ENCODE results near the gene RAB19. TPM values are rescaled to one million over a fixed set of nuclear protein-coding genes. Genes with fewer than 3 reads are reported as not detected.

The RAB19 gene
- total and polyA plus RNA-seq, 7 donors = not detected

DNA sequence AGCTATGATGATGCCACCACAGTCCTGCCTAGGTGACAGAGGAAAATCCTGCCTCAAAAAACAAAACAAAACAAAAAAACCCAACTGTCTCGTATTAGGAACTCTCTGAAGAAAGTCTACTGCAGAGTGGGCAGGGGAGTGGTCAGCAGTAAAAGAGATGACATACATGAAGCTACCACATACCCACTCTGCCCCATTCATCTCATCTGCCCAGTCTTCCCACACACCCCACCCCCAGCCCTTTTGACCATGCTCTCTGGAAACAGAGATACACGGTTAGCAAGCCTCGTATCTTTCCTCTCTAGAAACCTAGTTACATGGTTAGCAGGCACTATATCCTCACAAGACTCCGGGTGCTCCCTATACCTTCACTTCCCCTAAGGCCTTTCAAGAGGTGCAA lies 13.8 kb upstream of the RAB19 start:
- intact Hi-C loops (cut with DNase I) = no loop called here
- no peak for TF ChIP-seq CTCF (IDR thresholded peaks at IDR 0.05)
- no peak for DNase-seq
- 78 to 85% (median 83%) methylated on average over 4 of the region's 4 CpGs for WGBS, 3 donors
- Histone ChIP-seq H3K27ac (no peak overlapping the region), H3K9me3 (no peaks in the 10 kb centered on the region), H3K36me3 (ENCODE audit: insufficient read depth in 1 of 2, low read depth in 1 of 2) (no peaks in the 10 kb centered on the region), H3K4me1 (peaks cover 7% of the 10 kb centered on the region), H3K27me3 (ENCODE audit: insufficient read depth in 3 of 3, low read length in 2 of 3) (no peaks in the 10 kb centered on the region), H3K4me3 (no peak overlapping the region)
- no peak for ATAC-seq

- H3K4me1 ChIP-seq = peaks cover 1% of the 10 kb centered on the region
- no peaks in the 10 kb centered on the region for H3K36me3 ChIP-seq (ENCODE audit: insufficient read depth in 1 of 2, low read depth in 1 of 2)
- WGBS, 3 donors = 87 to 91% (median 90%) methylated on average over 8 of the region's 8 CpGs
- intact Hi-C loops (cut with DNase I) = no loop called here
- no peak overlapping the region for H3K27ac ChIP-seq
- ATAC-seq = peak in 1 of 4 donors; percentile 19
- H3K27me3 ChIP-seq (ENCODE audit: insufficient read depth in 3 of 3, low read length in 2 of 3) = no peaks in the 10 kb centered on the region
- no peak for DNase-seq
- TF ChIP-seq CTCF (IDR thresholded peaks at IDR 0.05) = no peak
- no peak overlapping the region for H3K4me3 ChIP-seq
- no peaks in the 10 kb centered on the region for H3K9me3 ChIP-seq
These were observed 13.2 kb upstream of the RAB19 start for GRCh38 chr7:140390466-140391190.

- 90 to 100% (median 96%) methylated on average over 1 of the region's 1 CpG for WGBS, 3 donors
- no peak for TF ChIP-seq CTCF (IDR thresholded peaks at IDR 0.05)
- intact Hi-C loops (cut with DNase I) = no loop called here
These were observed 12.2 kb upstream of the RAB19 start for GRCh38 chr7:140391634-140392033.

GRCh38 chr7:140393756-140394306 lies 10.0 kb upstream of the RAB19 start:
- no peak for ATAC-seq
- WGBS, 3 donors = 96 to 99% (median 97%) methylated on average over 12 of the region's 12 CpGs
- Histone ChIP-seq H3K4me3 (no peak overlapping the region), H3K36me3 (ENCODE audit: insufficient read depth in 1 of 2, low read depth in 1 of 2) (no peaks in the 10 kb centered on the region), H3K27me3 (ENCODE audit: insufficient read depth in 3 of 3, low read length in 2 of 3) (no peaks in the 10 kb centered on the region), H3K9me3 (no peaks in the 10 kb centered on the region), H3K27ac (no peak overlapping the region), H3K4me1 (no peaks in the 10 kb centered on the region)
- TF ChIP-seq CTCF (IDR thresholded peaks at IDR 0.05) = no peak
- intact Hi-C loops (cut with DNase I) = no loop called here
- no peak for DNase-seq

More at GRCh38 chr7:140391634-140392033, 12.2 kb upstream of the RAB19 start:
- ATAC-seq (no peak), DNase-seq (no peak)
- no peaks in the 10 kb centered on the region for H3K27me3 ChIP-seq (ENCODE audit: insufficient read depth in 3 of 3, low read length in 2 of 3)
- no peak overlapping the region for H3K4me3 ChIP-seq
- no peak overlapping the region for H3K27ac ChIP-seq
- H3K36me3 ChIP-seq (ENCODE audit: insufficient read depth in 1 of 2, low read depth in 1 of 2) = no peaks in the 10 kb centered on the region
- H3K4me1 ChIP-seq = no peaks in the 10 kb centered on the region
- H3K9me3 ChIP-seq = no peaks in the 10 kb centered on the region
